Activated CD4-positive, alpha-beta T cell treated with anti-CD3 and anti-CD28 coated beads, Interleukin-2, amount 10 ng/mL, durations not matched to agents 7 days and 5 days (primary cell): ENCODE results near the gene AUTS2. TPM values are rescaled to one million over a fixed set of nuclear protein-coding genes. Genes with fewer than 3 reads are reported as not detected.

Experiments used
- CTCF ChIA-PET: fragments of 350-600 bp; sonication (Branson Sonifier 250); formaldehyde crosslinking; loops from one replicate; lab custom pipeline; 2021; ENCODE audit warnings: antibody characterized with exemption; lab: Charles Lee
- POLR2A ChIA-PET: fragments of 350-600 bp; sonication (Branson Sonifier 250); formaldehyde crosslinking; loops from one replicate; lab custom pipeline; 2021; ENCODE audit warnings: antibody characterized with exemption; lab: Charles Lee
- DNase-seq: peaks from one replicate; pipeline ENCODE4 v3.0.0-alpha.2; 2020
- H3K27ac Mint-ChIP-seq: one replicate; pipeline ENCODE4 v1.8.0; 2021; ENCODE audit warnings: mild to moderate bottlenecking, moderate library complexity, mixed read lengths
- H3K27me3 Mint-ChIP-seq: one replicate; pipeline ENCODE4 v1.8.0; 2021; ENCODE audit warnings: mixed read lengths
- H3K36me3 Mint-ChIP-seq: one replicate; pipeline ENCODE4 v1.8.0; 2021; ENCODE audit warnings: low read depth, mixed read lengths
- H3K4me1 Mint-ChIP-seq: one replicate; pipeline ENCODE4 v1.8.0; 2021; ENCODE audit warnings: mixed read lengths
- H3K4me3 Mint-ChIP-seq: one replicate; pipeline ENCODE4 v1.8.0; 2021; ENCODE audit warnings: mild to moderate bottlenecking, moderate library complexity, mixed read lengths
- H3K9me3 Mint-ChIP-seq: one replicate; pipeline ENCODE4 v1.8.0; 2021; ENCODE audit warnings: mixed read lengths
- total RNA-seq, 2 experiments: library from RNA; stranded (reverse); gene quantifications; one replicate each; pipeline ENCODE4 v1.2.3, GENCODE V29; 2021

Gene AUTS2
- total RNA-seq, 2 experiments from 2014 or later = 13.9 to 18.9 TPM

- DNase-seq = no peak
- Mint-ChIP-seq H3K4me1 (peaks cover 9% of the 10 kb centered on the region), H3K27ac (no peak overlapping the region), H3K36me3 (no peaks in the 10 kb centered on the region), H3K4me3 (no peak overlapping the region), H3K27me3 (peaks cover 2% of the 10 kb centered on the region), H3K9me3 (peaks cover 2% of the 10 kb centered on the region)
- POLR2A ChIA-PET = no interaction called here
- CTCF ChIA-PET = no interaction called here
Observed at GRCh38 chr7:69693042-69693441, 94.8 kb downstream of the AUTS2 start.

GRCh38 chr7:69696054-69696591 lies 97.8 kb downstream of the AUTS2 start:
- no peak overlapping the region for H3K4me3 Mint-ChIP-seq
- peaks cover 2% of the 10 kb centered on the region for H3K27me3 Mint-ChIP-seq
- DNase-seq = no peak
- POLR2A ChIA-PET = no interaction called here
- CTCF ChIA-PET = no interaction called here
- peaks cover 2% of the 10 kb centered on the region for H3K9me3 Mint-ChIP-seq
- H3K4me1 Mint-ChIP-seq = peaks cover 9% of the 10 kb centered on the region
- no peak overlapping the region for H3K27ac Mint-ChIP-seq
- H3K36me3 Mint-ChIP-seq = no peaks in the 10 kb centered on the region

- CTCF ChIA-PET = interaction anchor here (1.3 kb wide), 1 partner anchor 9 kb away, joined by 4 read pairs; no protein-coding TSS in a partner anchor
- no peak overlapping the region for H3K27ac Mint-ChIP-seq
- no peaks in the 10 kb centered on the region for H3K36me3 Mint-ChIP-seq
- no peak for DNase-seq
- H3K4me1 Mint-ChIP-seq = peaks cover 9% of the 10 kb centered on the region
- H3K4me3 Mint-ChIP-seq = no peak overlapping the region
- POLR2A ChIA-PET = no interaction called here
- peaks cover under 1% of the 10 kb centered on the region for H3K9me3 Mint-ChIP-seq
- H3K27me3 Mint-ChIP-seq = peaks cover 2% of the 10 kb centered on the region
Observed at GRCh38 chr7:69696686-69697685, 98.7 kb downstream of the AUTS2 start.

GRCh38 chr7:69698109-69698825 lies 100.0 kb downstream of the AUTS2 start:
- DNase-seq = no peak
- no peaks in the 10 kb centered on the region for H3K9me3 Mint-ChIP-seq
- ChIA-PET CTCF (interaction anchor here (1.3 kb wide), 1 partner anchor 10 kb away, joined by 4 read pairs; no protein-coding TSS in a partner anchor), POLR2A (no interaction called here)
- no peak overlapping the region for H3K4me3 Mint-ChIP-seq
- no peaks in the 10 kb centered on the region for H3K27me3 Mint-ChIP-seq
- H3K4me1 Mint-ChIP-seq = peaks cover 9% of the 10 kb centered on the region
- H3K27ac Mint-ChIP-seq = no peak overlapping the region
- H3K36me3 Mint-ChIP-seq = no peaks in the 10 kb centered on the region

GRCh38 chr7:69699931-69700330 lies 101.7 kb downstream of the AUTS2 start:
- H3K27ac Mint-ChIP-seq = no peak overlapping the region
- no peaks in the 10 kb centered on the region for H3K36me3 Mint-ChIP-seq
- H3K4me3 Mint-ChIP-seq = no peak overlapping the region
- no peaks in the 10 kb centered on the region for H3K27me3 Mint-ChIP-seq
- DNase-seq = no peak
- peaks cover 9% of the 10 kb centered on the region for H3K4me1 Mint-ChIP-seq
- POLR2A ChIA-PET = no interaction called here
- CTCF ChIA-PET = no interaction called here
- no peaks in the 10 kb centered on the region for H3K9me3 Mint-ChIP-seq

- no peaks in the 10 kb centered on the region for H3K27me3 Mint-ChIP-seq
- peaks cover 9% of the 10 kb centered on the region for H3K4me1 Mint-ChIP-seq
- DNase-seq = no peak
- ChIA-PET POLR2A (no interaction called here), CTCF (no interaction called here)
- no peak overlapping the region for H3K27ac Mint-ChIP-seq
- H3K4me3 Mint-ChIP-seq = no peak overlapping the region
- no peaks in the 10 kb centered on the region for H3K36me3 Mint-ChIP-seq
- no peaks in the 10 kb centered on the region for H3K9me3 Mint-ChIP-seq
Observed at GRCh38 chr7:69700331-69700730, 102.1 kb downstream of the AUTS2 start.

GRCh38 chr7:69701288-69701687 lies 103.0 kb downstream of the AUTS2 start:
- DNase-seq = no peak
- CTCF ChIA-PET = no interaction called here
- Mint-ChIP-seq H3K27ac (no peak overlapping the region), H3K4me1 (peaks cover 3% of the 10 kb centered on the region), H3K27me3 (no peaks in the 10 kb centered on the region), H3K36me3 (no peaks in the 10 kb centered on the region), H3K4me3 (no peak overlapping the region), H3K9me3 (no peaks in the 10 kb centered on the region)
- POLR2A ChIA-PET = no interaction called here

GRCh38 chr7:69702357-69702756 lies 104.1 kb downstream of the AUTS2 start:
- DNase-seq = no peak
- H3K4me1 Mint-ChIP-seq = no peaks in the 10 kb centered on the region
- no peaks in the 10 kb centered on the region for H3K9me3 Mint-ChIP-seq
- no peak overlapping the region for H3K4me3 Mint-ChIP-seq
- H3K27me3 Mint-ChIP-seq = no peaks in the 10 kb centered on the region
- CTCF ChIA-PET = no interaction called here
- POLR2A ChIA-PET = no interaction called here
- no peak overlapping the region for H3K27ac Mint-ChIP-seq
- H3K36me3 Mint-ChIP-seq = no peaks in the 10 kb centered on the region

- Mint-ChIP-seq H3K36me3 (no peaks in the 10 kb centered on the region), H3K4me3 (no peak overlapping the region), H3K27ac (no peak overlapping the region), H3K27me3 (no peaks in the 10 kb centered on the region), H3K9me3 (no peaks in the 10 kb centered on the region), H3K4me1 (no peaks in the 10 kb centered on the region)
- DNase-seq = no peak
- ChIA-PET CTCF (no interaction called here), POLR2A (no interaction called here)
Observed at GRCh38 chr7:69703099-69703498, 104.8 kb downstream of the AUTS2 start.

GRCh38 chr7:69706070-69706469 lies 107.8 kb downstream of the AUTS2 start:
- no peak overlapping the region for H3K4me3 Mint-ChIP-seq
- H3K36me3 Mint-ChIP-seq = no peaks in the 10 kb centered on the region
- ChIA-PET POLR2A (no interaction called here), CTCF (interaction anchor here (1.1 kb wide), 1 partner anchor 57 kb away, joined by 3 read pairs; no protein-coding TSS in a partner anchor)
- DNase-seq = no peak
- H3K9me3 Mint-ChIP-seq = no peaks in the 10 kb centered on the region
- H3K27ac Mint-ChIP-seq = no peak overlapping the region
- no peaks in the 10 kb centered on the region for H3K27me3 Mint-ChIP-seq
- no peaks in the 10 kb centered on the region for H3K4me1 Mint-ChIP-seq

GRCh38 chr7:69708857-69709256 lies 110.6 kb downstream of the AUTS2 start:
- H3K9me3 Mint-ChIP-seq = no peaks in the 10 kb centered on the region
- no peaks in the 10 kb centered on the region for H3K36me3 Mint-ChIP-seq
- H3K4me1 Mint-ChIP-seq = no peaks in the 10 kb centered on the region
- CTCF ChIA-PET = interaction anchor here (0.6 to 0.7 kb wide), 2 partner anchors 36 to 293 kb away, joined by 3 read pairs; no protein-coding TSS in a partner anchor
- H3K27ac Mint-ChIP-seq = no peak overlapping the region
- peaks cover 2% of the 10 kb centered on the region for H3K27me3 Mint-ChIP-seq
- no peak for DNase-seq
- no peak overlapping the region for H3K4me3 Mint-ChIP-seq
- POLR2A ChIA-PET = no interaction called here

GRCh38 chr7:69710768-69711438 lies 112.6 kb downstream of the AUTS2 start:
- peaks cover 2% of the 10 kb centered on the region for H3K27me3 Mint-ChIP-seq
- no peaks in the 10 kb centered on the region for H3K9me3 Mint-ChIP-seq
- ChIA-PET POLR2A (no interaction called here), CTCF (no interaction called here)
- no peak for DNase-seq
- H3K4me3 Mint-ChIP-seq = no peak overlapping the region
- no peaks in the 10 kb centered on the region for H3K4me1 Mint-ChIP-seq
- H3K36me3 Mint-ChIP-seq = no peaks in the 10 kb centered on the region
- H3K27ac Mint-ChIP-seq = no peak overlapping the region
